HCT116 (cell line): ENCODE results near the gene SETD5. TPM values are rescaled to one million over a fixed set of nuclear protein-coding genes. Genes with fewer than 3 reads are reported as not detected.

Experiments used
- ATAC-seq: fragments of 200-7000 bp; cut with Tn5 transposase; 2 replicates; pipeline ENCODE4 v1.9.1; 2020; ENCODE audit warnings: mild to moderate bottlenecking, moderate library complexity
- BruUV-seq: library from RNA; stranded (reverse); fragments of 400-500 nt; replicated peaks from 2 replicates; lab custom pipeline; 2021; lab: Mats Ljungman, UMichigan
- CTCF ChIA-PET: fragments of 300-600 bp; sonication (Branson Sonifier 250); formaldehyde crosslinking; loops from one replicate; lab custom pipeline; 2021; ENCODE audit warnings: antibody characterized with exemption; lab: Charles Lee
- POLR2A ChIA-PET: fragments of 300-600, 350-600 bp; sonication (Branson Sonifier 250); formaldehyde crosslinking; loops from one replicate; lab custom pipeline; 2021; ENCODE audit warnings: antibody characterized with exemption; lab: Charles Lee
- RAD21 ChIA-PET, 2 experiments: fragments of 300-600 bp; sonication (Branson Sonifier 250); formaldehyde crosslinking; loops; one replicate each; lab custom pipeline; 2023; ENCODE audit warnings: low total read pairs in 2 of 2; ENCODE audit not compliant: uncharacterized antibody in 2 of 2, unreplicated experiment in 2 of 2, low non-redundant PET in 1 of 2; lab: Charles Lee
- DNase-seq: peaks from one replicate; pipeline ENCODE4 v3.0.0-alpha.2; 2010; ENCODE audit warnings: low read depth, low spot score
- H2AFZ ChIP-seq: fragments of 200-600 bp; shearing (Covaris generic), sonication (generic); 2 replicates; pipeline ENCODE4 v1.6.1; 2017; ENCODE audit warnings: low read depth, mixed run types, mixed read lengths, antibody characterized with exemption, low read length; ENCODE audit not compliant: poor library complexity, severe bottlenecking
- H3K27ac ChIP-seq: 2 replicates; pipeline ENCODE4 v1.5.1; 2012; ENCODE audit warnings: low read depth, low read length
- H3K27me3 ChIP-seq: fragments of 200-600 bp; sonication (generic); 2 replicates; pipeline ENCODE4 v1.6.1; 2016; ENCODE audit warnings: mixed run types, low read length, mixed read lengths; ENCODE audit not compliant: insufficient read depth
- H3K36me3 ChIP-seq, 2 experiments: fragments of 200-500 bp in 1 of 2; fragments of 200-600 bp in 1 of 2; sonication (Bioruptor generic) in 1 of 2; sonication (generic) in 1 of 2; 2 replicates each; pipeline versions ENCODE4 v1.5.1 to v1.6.1; 2014 to 2016; ENCODE audit warnings: low read length in 2 of 2, inconsistent platforms in 1 of 2, mixed read lengths in 1 of 2, mixed run types in 1 of 2; ENCODE audit not compliant: insufficient read depth in 2 of 2, control insufficient read depth in 1 of 2
- H3K4me1 ChIP-seq, 2 experiments: fragments of 200-600 bp in 1 of 2; sonication (generic) in 1 of 2; 2 replicates each; pipeline versions ENCODE4 v1.5.1 to v1.6.1; 2012 to 2017; ENCODE audit warnings: low read length in 2 of 2, inconsistent platforms in 1 of 2, mild to moderate bottlenecking in 1 of 2, mixed read lengths in 1 of 2, mixed run types in 1 of 2, moderate library complexity in 1 of 2; ENCODE audit not compliant: insufficient read depth in 2 of 2, control insufficient read depth in 1 of 2
- H3K4me2 ChIP-seq: fragments of 200-600 bp; sonication (generic); 2 replicates; pipeline ENCODE4 v1.6.1; 2017; ENCODE audit warnings: mixed run types, low read length, mixed read lengths
- H3K4me3 ChIP-seq, 2 experiments: fragments of 200-600 bp in 1 of 2; sonication (generic) in 1 of 2; replicated peaks in 1 of 2; 2 replicates each; pipeline ENCODE4 v1.5.1; 2011 to 2016; ENCODE audit warnings: low read length in 2 of 2, control low read depth in 1 of 2, low read depth in 1 of 2, mild to moderate bottlenecking in 1 of 2, mixed read lengths in 1 of 2, mixed run types in 1 of 2
- H3K79me2 ChIP-seq: fragments of 200-600 bp; sonication (generic); 2 replicates; pipeline ENCODE4 v1.6.1; 2017; ENCODE audit warnings: mild to moderate bottlenecking, mixed run types, low read length, moderate library complexity, mixed read lengths; ENCODE audit not compliant: insufficient read depth
- H3K9ac ChIP-seq: fragments of 200-600 bp; sonication (generic); 2 replicates; pipeline ENCODE4 v1.6.1; 2016; ENCODE audit warnings: low read length, mixed read lengths
- H3K9me2 ChIP-seq: fragments of 200-600 bp; sonication (generic), shearing (Covaris generic); 2 replicates; pipeline ENCODE4 v1.6.1; 2017; ENCODE audit warnings: mixed run types, mild to moderate bottlenecking, moderate library complexity; ENCODE audit not compliant: insufficient read depth
- H3K9me3 ChIP-seq, 2 experiments: fragments of 200-500 bp in 1 of 2; fragments of 200-600 bp in 1 of 2; sonication (Bioruptor generic) in 1 of 2; sonication (generic) in 1 of 2; 2 replicates each; pipeline ENCODE4 v1.6.1; 2014 to 2017; ENCODE audit warnings: low read length in 2 of 2, mixed read lengths in 2 of 2, inconsistent platforms in 1 of 2, low read depth in 1 of 2, mild to moderate bottlenecking in 1 of 2, mixed run types in 1 of 2, moderate library complexity in 1 of 2; ENCODE audit not compliant: control insufficient read depth in 1 of 2, insufficient read depth in 1 of 2
- H4K20me1 ChIP-seq: fragments of 200-600 bp; sonication (generic), shearing (Covaris generic); 2 replicates; pipeline ENCODE4 v1.6.1; 2017; ENCODE audit warnings: mixed run types, mild to moderate bottlenecking, moderate library complexity; ENCODE audit not compliant: insufficient read depth
- FOSL1 ChIP-seq: IDR thresholded peaks from 2 replicates; pipeline ENCODE4 v1.6.1; 2012; ENCODE audit warnings: low read depth
- JUND ChIP-seq: IDR thresholded peaks from 2 replicates; pipeline ENCODE4 v1.6.1; 2012
- SP1 ChIP-seq: IDR thresholded peaks from 2 replicates; pipeline ENCODE4 v1.6.1; 2012; ENCODE audit warnings: low read depth
- SRF ChIP-seq: IDR thresholded peaks from 2 replicates; pipeline ENCODE4 v1.6.1; 2012; ENCODE audit warnings: low read depth
- ZFX ChIP-seq: fragments of 450-650 bp; IDR thresholded peaks from 2 replicates; pipeline ENCODE4 v1.6.1; 2017
- ZNF274 ChIP-seq: fragments of 200-500 bp; sonication (Bioruptor generic); IDR thresholded peaks from 2 replicates; pipeline ENCODE4 v1.6.1; 2014; ENCODE audit warnings: mild to moderate bottlenecking, low read depth, low read length, inconsistent platforms
- intact Hi-C: fragments of 100-400 bp; cut with micrococcal nuclease; formaldehyde crosslinking; loops from 2 replicates; pipeline ENCODE4 v1.10.0; 2022
- total RNA-seq: library from RNA; stranded (reverse); gene quantifications from one replicate; pipeline ENCODE4 v1.2.1, GENCODE V29; 2021; ENCODE audit not compliant: unreplicated experiment
- TF ChIP-seq, protein P1 (sequence below): IDR thresholded peaks from 2 replicates; pipeline ENCODE4 v1.6.1; 2012
- TF ChIP-seq, protein P2 (sequence below), 3 experiments: fragments of 200-600 bp in 1 of 3; sonication (generic) in 1 of 3; IDR thresholded peaks in 2 of 3; conservative IDR thresholded peaks in 1 of 3; 2 replicates each; pipeline ENCODE4 v1.5.1; 2012 to 2017; ENCODE audit warnings: low read depth in 2 of 3, low read length in 2 of 3, antibody characterized with exemption in 1 of 3, borderline replicate concordance in 1 of 3, control low read depth in 1 of 3, mild to moderate bottlenecking in 1 of 3, mixed read lengths in 1 of 3, mixed run types in 1 of 3, moderate library complexity in 1 of 3; ENCODE audit not compliant: insufficient read depth in 1 of 3
- TF ChIP-seq, protein P3 (sequence below): IDR thresholded peaks from 2 replicates; pipeline ENCODE4 v1.6.1; 2012; ENCODE audit warnings: low read depth

SETD5 gene
- total RNA-seq, 1 experiment from 2014 or later, result 141 TPM

DNA sequence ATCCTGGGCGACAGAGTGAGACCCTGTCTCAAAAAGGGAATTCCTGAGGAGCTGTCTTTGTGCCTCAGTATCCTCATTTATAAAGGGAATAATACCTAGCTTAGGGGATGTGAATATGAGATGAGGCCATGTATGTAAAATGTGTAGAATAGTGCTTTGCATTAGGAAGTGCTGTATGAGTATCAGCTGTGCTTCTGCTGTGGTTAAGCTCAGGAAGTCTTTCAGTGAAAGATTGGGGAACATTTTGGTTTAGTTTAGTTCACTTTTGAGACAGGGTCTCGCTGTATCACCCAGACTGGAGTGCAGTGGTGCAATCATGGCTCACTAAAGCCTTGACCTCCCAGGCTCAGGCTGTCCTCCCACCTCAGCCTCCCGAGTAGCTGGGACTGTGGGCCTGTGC, 23.9 kb upstream of the SETD5 start:
- CTCF ChIA-PET, result no interaction called here
- Histone ChIP-seq H3K4me1 (no peaks in the 10 kb centered on the region), H4K20me1 (no peaks in the 10 kb centered on the region), H3K27ac (no peak overlapping the region), H3K4me3 (no peak overlapping the region), H2AFZ (no peak overlapping the region), H3K79me2 (peaks cover 87% of the 10 kb centered on the region), H3K9me2 (no peaks in the 10 kb centered on the region), H3K4me2 (no peak overlapping the region), H3K9ac (no peak overlapping the region), H3K27me3 (no peaks in the 10 kb centered on the region), H3K36me3 (peaks cover 79 to 80% of the 10 kb centered on the region in 2 experiments), H3K9me3 (no peaks in the 10 kb centered on the region)
- no TSS peak for BruUV-seq
- no peak for ATAC-seq
- TF ChIP-seq, protein P1, sequence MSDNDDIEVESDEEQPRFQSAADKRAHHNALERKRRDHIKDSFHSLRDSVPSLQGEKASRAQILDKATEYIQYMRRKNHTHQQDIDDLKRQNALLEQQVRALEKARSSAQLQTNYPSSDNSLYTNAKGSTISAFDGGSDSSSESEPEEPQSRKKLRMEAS, result no peak
- TF ChIP-seq JUND (no peak), ZFX (no peak), SP1 (no peak), ZNF274 (no peak)
- TF ChIP-seq, protein P2, sequence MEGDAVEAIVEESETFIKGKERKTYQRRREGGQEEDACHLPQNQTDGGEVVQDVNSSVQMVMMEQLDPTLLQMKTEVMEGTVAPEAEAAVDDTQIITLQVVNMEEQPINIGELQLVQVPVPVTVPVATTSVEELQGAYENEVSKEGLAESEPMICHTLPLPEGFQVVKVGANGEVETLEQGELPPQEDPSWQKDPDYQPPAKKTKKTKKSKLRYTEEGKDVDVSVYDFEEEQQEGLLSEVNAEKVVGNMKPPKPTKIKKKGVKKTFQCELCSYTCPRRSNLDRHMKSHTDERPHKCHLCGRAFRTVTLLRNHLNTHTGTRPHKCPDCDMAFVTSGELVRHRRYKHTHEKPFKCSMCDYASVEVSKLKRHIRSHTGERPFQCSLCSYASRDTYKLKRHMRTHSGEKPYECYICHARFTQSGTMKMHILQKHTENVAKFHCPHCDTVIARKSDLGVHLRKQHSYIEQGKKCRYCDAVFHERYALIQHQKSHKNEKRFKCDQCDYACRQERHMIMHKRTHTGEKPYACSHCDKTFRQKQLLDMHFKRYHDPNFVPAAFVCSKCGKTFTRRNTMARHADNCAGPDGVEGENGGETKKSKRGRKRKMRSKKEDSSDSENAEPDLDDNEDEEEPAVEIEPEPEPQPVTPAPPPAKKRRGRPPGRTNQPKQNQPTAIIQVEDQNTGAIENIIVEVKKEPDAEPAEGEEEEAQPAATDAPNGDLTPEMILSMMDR (IDR thresholded peaks at IDR 0.05 in 2 of 3, conservative IDR thresholded peaks at IDR 0.05 in 1 of 3; ENCODE audit: borderline replicate concordance in 1 of 3, insufficient read depth in 1 of 3, low read depth in 2 of 3, low read length in 2 of 3), result no peak
- intact Hi-C loops, result no loop called here
- RAD21 ChIA-PET, result no interaction called here
- no peak for DNase-seq
- POLR2A ChIA-PET, result no interaction called here

DNA sequence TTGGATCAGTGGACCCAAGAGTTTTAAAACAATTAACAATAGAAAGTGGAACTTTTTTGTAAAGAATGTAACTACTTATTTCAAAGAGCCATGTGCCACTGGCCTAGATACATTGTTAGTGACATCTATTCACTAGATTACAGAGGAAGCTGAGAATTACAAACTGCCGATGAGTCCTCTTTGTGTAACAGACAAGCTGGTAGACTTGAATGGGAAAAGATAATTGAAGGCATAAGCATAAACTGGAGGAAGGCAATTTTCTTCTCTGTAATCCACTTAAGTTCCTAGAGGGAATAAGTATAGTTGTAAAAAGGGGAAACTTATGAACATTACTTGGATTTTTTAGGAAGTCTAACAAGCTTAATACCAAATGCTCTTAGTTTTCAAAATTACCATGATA, 19.4 kb upstream of the SETD5 start:
- H3K9me2 ChIP-seq, result no peaks in the 10 kb centered on the region
- no peak overlapping the region for H3K9ac ChIP-seq
- no peak overlapping the region for H3K4me3 ChIP-seq
- TF ChIP-seq, protein P3, sequence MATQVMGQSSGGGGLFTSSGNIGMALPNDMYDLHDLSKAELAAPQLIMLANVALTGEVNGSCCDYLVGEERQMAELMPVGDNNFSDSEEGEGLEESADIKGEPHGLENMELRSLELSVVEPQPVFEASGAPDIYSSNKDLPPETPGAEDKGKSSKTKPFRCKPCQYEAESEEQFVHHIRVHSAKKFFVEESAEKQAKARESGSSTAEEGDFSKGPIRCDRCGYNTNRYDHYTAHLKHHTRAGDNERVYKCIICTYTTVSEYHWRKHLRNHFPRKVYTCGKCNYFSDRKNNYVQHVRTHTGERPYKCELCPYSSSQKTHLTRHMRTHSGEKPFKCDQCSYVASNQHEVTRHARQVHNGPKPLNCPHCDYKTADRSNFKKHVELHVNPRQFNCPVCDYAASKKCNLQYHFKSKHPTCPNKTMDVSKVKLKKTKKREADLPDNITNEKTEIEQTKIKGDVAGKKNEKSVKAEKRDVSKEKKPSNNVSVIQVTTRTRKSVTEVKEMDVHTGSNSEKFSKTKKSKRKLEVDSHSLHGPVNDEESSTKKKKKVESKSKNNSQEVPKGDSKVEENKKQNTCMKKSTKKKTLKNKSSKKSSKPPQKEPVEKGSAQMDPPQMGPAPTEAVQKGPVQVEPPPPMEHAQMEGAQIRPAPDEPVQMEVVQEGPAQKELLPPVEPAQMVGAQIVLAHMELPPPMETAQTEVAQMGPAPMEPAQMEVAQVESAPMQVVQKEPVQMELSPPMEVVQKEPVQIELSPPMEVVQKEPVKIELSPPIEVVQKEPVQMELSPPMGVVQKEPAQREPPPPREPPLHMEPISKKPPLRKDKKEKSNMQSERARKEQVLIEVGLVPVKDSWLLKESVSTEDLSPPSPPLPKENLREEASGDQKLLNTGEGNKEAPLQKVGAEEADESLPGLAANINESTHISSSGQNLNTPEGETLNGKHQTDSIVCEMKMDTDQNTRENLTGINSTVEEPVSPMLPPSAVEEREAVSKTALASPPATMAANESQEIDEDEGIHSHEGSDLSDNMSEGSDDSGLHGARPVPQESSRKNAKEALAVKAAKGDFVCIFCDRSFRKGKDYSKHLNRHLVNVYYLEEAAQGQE, result no peak
- TF ChIP-seq FOSL1 (no peak), SRF (no peak), ZNF274 (no peak)
- ChIA-PET CTCF (no interaction called here), RAD21 (no interaction called here), POLR2A (interaction anchor here (1.2 kb wide), 2 partner anchors 15 to 19 kb away, joined by 3 to 4 read pairs; partner anchors contain the start of gene THUMPD3)
- H3K79me2 ChIP-seq, result peaks cover 91% of the 10 kb centered on the region
- DNase-seq (no peak), ATAC-seq (no peak)
- no TSS peak for BruUV-seq
- H4K20me1 ChIP-seq, result peaks cover 3% of the 10 kb centered on the region; the same call in 1 of the 2 replicates
- peaks cover 62 to 63% of the 10 kb centered on the region in 2 experiments for H3K36me3 ChIP-seq
- no peaks in the 10 kb centered on the region for H3K9me3 ChIP-seq
- H3K4me1 ChIP-seq, result no peaks in the 10 kb centered on the region
- intact Hi-C loops, result no loop called here
- no peaks in the 10 kb centered on the region for H3K27me3 ChIP-seq
- no peak overlapping the region for H3K4me2 ChIP-seq
- no peak overlapping the region for H2AFZ ChIP-seq
- no peak overlapping the region for H3K27ac ChIP-seq
